Head of caudate nucleus (tissue), 42 donors: ENCODE data around the gene RPS25.
"Not testable (repeated sequence)": the region's sequence is repeated elsewhere in the genome, so short reads cannot be mapped to it uniquely, and the experiment has no call there.

ENCODE experiments used
- DNase-seq, 42 donors: peaks; one replicate each; pipeline versions ENCODE4 v3.0.0 to v3.0.0-alpha.2; 2020 to 2021; ENCODE audit warnings: mixed read lengths in 7 of 42
- intact Hi-C: fragments of 100-400 bp; cut with DNase I; formaldehyde crosslinking; loops from one replicate; pipeline ENCODE4 v1.15.0; 2022

RPS25 gene

DNA sequence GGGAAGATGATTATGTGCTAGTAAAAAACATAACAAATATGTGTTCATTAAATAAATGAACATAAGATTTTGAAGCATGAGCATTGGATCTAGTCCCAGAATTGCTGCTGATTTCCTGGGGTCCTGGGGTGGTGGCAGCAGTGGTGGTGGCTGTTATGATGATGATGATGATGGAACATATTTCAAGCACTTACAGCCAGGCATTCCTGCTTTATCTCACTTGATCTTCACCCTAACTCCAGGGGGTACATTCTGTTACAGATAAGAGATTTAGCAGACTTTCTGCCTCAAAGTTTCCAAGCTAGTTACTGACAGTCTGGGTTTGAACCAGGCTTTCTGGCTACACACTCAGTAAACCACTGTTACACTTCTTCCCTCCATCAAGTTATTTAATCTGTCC is 5.6 kb upstream of the RPS25 start:
- intact Hi-C loops, result no loop called here

DNA sequence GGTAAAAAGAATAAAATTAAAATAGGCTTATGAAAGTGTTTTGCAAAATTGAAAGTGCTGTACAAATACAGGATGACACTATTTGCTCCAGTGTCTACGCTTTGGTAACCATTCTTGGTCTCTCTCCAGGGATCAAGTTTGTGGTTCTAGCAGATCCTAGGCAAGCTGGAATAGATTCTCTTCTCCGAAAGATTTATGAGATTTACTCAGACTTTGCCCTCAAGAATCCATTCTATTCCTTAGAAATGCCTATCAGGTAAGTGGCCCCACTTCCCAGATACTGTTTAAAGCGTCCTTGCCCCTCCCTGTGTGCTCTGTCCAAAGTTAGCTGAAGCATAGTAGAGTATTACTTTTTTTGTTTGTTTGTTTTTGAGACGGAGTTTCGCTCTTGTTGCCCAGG is 3.5 kb upstream of the RPS25 start:
- intact Hi-C loops, result no loop called here
- no peak for DNase-seq

More for the DNA sequence above, 5.6 kb upstream of the RPS25 start:
- no peak for DNase-seq

DNA sequence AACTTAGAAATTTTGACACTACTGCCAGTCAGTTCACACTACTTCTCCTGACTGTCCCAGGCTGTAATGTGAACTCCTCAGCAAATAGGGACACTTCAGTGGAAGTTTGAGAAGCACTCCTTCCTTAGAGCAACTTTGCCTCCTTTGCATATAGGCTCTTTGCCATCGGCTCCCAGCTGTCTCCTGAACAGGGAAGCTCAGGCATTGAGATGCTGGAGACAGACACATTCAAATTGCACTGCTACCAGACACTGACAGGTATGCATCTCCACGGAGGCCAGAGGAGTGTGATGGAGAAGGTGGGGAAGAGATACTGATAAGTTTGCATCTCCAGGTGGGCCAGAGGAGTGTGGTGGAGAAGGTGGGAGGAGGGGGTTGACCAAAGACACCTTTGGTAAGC is 1.9 kb upstream of the RPS25 start:
- intact Hi-C loops, result no loop called here
- DNase-seq, result no peak

DNA sequence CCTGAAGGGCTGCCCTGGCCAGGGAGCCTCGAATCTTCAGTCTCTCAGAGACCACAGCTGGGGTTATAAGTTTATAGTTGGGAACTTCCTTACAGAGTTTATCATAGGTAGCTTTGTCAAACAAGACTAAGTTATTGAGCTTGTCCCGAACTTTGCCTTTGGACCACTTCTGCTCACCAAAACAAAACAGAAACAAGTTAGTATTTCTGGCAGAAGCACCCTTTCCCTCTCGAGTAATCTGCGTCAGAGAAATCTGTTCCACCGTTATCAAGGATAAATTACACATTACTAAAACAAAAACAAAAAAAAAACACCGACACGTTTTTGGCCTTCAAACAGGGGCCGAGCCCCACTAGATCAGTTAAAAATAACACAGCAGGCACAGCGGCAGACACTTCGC is 766 bp downstream of the RPS25 start:
- DNase-seq, intact Hi-C loops: not testable (repeated sequence)

DNA sequence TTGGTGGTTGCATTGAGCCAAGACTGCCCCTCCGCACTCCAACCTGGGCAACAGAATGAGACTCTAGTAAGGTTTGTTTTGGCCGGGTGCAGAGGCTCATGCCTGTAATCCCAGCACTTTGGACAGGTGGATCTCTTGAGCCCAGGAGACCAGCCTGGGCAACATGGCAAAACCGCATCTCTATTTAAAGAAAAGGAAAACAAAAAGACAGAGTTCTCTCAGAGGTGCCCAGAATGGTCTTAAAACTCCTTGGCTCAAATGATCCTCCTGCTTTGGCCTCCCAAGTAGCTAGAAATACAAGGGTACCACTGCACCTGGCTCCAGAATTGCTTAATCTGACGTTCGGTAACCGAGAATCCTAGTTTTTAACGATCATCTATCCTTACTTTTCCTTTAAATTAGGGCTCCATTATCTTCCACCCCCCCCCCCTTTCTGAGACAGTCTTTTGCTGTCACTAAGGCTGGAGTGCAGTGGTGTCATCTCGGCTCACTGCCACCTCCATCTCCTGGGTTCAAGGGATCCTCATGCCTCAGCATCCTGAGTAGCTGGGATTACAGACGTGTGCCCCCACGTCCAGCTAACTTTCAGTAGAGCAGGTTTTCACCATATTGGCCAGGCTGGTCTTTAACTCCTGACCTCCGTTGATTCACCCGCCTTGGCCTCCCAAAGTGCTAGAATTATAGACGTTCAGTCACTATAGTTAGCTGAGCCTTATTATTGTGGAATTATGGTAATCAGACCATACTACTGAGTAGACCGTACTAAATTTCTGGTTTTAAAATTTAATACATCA is 1.7 kb downstream of the RPS25 start:
- intact Hi-C loops, result no loop called here
- DNase-seq, result no peak

DNA sequence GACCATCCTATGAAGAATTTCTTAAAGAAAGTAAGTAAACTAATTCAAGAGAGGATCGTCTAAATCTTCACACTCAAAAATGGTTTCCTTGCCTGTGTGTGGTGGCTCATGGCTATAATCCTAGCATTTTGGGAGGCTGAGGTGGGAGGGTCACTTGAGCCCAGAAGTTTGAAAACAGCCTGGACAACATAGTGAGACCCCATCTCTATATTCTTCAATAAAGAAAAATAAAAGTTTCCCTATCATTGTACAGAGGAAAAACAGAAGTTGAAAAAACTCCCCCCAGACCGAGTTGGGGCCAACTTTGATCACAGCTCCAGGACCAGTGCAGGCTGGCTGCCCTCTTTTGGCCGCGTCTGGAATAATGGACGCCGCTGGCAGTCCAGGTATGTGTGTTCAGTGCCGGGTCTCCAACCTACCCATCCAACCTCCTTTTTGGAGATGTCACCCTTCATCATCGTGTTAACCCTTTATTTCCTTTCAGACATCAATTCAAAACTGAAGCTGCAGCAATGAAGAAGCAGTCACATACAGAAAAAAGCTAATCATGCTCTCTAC is 3.0 kb downstream of the RPS25 start:
- peak in 2 of 42 donors; percentile 20 for DNase-seq
- intact Hi-C loops, result no loop called here

DNA sequence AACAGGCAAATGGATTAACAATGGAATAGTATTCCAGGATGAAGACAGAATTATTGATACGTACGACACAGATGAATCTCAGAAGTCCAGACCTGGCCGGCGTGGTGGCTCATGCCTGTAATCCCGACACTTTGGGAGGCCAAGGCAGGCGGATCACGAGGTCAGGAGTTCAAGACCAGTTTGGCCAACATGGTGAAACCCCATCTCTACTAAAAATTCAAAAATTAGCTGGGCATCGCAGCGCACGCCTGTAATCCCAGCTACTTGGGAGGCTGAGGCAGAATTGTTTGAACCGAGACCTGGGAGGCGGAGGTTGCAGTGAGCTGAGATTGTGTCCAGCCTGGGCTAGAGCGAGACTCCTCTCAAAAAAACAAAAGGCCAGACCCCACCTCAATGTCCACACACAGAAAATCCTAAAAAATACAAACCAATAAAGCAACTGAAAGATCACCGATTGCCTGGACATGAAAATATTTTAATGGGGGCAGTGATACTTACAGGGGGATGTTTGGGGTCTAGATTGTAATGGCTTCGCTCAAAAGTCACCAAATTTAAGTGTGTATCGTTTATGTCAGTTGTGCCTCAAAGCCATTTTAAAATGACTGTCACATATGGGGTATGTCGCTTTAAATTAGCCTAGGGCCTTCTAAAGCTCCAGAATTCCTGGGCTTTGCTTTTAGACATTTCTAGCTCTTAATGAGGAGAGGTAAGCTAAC is 3.8 kb downstream of the RPS25 start:
- DNase-seq, result no peak
- intact Hi-C loops, result no loop called here

DNA sequence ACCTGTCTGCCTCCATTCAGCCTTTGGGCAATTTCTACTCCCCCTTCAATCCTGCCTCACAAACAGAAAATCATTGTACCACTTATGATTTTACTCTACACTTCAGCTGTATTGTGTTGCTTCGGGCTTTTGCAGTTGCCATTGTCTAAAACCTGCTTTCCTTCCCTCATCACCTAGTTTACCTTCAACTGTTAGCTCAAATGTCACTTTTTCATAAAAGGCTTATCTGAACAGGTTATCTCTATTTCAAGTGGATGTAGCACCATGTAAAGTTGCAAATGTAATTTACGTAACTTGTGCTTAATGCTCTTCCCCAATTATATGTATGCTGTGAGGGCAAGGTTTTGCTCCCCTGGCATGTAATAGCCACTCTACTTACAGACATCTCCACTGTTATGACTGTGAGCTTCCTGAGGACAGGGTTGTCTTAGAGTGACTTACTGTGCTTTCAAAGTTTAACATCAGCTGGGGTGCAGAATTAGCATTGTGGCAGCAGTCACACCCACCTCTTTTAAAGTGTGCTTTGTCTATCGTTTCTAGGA is 5.4 kb downstream of the RPS25 start:
- intact Hi-C loops, result no loop called here
- DNase-seq, result no peak

DNA sequence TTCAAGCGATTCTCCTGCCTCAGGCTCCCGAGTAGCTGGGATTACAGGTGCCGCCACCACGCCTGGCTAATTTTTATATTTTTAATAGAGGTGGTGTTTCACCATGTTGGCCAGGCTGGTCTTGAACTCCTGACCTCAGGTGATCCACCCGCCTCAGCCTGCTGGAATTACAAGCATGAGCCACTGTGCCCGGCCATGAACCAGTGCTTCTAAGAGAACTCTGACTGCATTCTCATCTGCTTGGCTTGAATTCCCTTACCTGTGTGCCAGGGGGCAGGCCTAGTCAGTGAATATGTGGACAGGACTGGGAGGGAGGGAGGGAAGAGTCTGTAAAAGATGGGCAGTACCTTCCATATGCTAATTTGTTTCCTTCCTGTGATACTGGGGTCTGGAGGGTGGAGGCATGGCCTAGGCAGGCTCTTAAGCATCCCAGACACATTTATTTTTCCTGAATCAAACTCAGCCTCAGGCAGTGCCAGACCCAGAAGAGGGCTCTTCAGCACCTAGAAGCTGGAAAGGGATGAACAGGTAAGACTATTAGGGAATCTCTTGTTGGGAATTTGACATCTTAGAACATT is 6.6 kb downstream of the RPS25 start:
- intact Hi-C loops, result no loop called here
- DNase-seq, result no peak

DNA sequence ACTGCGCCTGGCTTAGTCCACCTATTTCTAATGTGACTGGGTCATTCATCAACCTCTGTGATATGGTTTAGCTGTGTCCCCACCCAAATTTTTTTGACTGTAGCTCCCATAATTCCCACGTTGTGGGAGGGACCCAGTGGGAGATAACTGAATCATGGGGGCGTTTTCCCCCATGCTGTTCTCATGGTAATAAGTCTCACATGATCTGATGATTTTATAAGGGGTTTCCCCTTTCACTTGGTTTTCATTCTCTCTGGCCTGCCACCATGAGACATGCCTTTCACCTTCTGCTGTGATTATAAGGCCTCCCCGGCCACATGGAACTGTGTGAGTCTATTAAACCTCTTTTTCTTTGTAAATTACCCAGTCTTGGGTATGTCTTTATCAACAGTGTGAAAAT is 11.5 kb downstream of the RPS25 start:
- DNase-seq, result no peak
- intact Hi-C loops, result no loop called here

DNA sequence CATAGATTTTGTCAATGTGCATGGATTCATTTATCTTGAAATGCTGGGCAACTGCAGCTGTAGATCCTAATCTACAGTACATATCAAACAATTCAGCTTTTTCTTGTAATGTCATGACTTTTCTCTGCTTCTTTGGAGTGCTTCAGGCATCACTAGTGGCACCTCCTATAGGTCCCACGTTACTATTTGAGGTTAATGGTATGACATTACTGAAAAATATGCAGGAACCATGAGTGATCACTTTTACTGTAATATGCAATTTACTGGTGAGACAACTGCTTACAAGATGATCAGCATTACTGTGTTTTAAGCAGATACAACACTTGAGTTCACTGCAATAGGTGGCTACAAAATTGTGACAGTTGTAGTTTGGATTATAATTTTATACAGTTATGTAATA is 17.2 kb downstream of the RPS25 start:
- intact Hi-C loops, result no loop called here

DNA sequence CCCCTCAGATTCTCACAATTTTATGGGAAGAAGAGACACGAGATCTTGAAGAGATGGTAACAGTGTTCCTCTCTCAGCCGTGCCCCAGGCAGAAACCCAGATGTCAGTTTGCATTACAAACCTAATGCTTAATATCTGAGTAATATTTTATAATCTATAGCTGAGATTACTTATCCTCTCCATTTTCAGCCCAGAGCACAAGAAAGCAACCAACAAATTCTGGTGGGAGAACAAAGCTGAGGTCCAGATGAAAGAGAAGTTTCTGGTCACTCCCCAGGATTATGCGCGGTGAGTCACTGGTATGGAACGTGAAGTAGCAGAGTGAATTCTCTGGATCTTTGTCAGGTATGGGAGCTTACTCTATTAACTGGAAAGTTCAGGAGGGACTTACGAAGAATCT is 19.3 kb downstream of the RPS25 start:
- intact Hi-C loops, result no loop called here
- DNase-seq, result no peak

More for the DNA sequence above, 17.2 kb downstream of the RPS25 start:
- no peak for DNase-seq

DNA sequence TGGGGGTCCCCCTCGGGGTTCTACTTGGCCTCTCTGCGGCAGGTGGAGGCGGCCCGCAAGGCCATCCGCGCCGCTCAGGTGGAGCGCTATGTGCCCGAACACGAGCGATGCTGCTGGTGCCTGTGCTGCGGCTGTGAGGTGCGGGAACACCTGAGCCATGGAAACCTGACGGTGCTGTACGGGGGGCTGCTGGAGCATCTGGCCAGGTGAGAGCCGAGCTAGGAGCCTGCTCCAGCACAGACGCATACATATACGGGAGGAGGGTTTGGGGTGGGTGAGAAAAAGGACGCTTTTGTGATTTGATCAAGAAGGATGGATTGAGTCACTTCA is 19.8 kb downstream of the RPS25 start:
- DNase-seq, result peak in 12 of 42 donors; percentile 10 to 48 (median 26)
- intact Hi-C loops, result no loop called here

DNA sequence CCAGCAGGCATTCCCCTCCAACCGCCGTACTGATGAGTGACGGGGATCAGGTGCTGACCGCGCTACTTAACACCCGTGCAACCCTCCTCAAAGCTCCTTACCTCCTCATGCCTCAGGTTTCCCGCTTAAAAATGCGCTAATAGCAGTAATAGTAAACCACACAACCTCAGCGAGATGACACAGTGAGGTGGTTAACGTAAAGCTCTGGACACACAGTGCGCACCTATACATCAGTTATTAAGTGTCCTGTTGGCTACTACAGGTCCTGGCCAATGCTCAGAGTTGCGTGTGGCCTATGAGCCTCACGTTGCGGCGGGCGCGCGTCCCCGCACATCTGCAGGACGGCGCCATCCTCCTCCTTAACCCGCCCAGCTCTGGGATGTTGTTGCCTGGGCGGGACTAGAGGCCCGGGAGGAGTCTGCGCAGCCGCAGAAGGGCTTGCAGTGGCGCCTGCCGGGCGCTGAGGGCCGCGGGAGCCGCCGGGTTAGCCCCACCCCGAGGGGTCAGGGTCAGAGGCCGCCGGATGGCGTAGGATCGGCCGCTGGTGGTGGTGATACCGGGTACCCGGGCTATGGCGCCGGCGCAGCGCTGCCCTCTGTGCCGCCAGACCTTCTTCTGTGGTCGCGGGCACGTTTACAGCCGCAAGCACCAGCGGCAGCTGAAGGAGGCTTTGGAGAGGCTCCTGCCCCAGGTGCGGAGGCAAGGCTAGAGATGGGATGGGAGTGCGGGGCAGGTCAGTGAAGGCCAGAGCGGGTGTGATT is 20.3 kb downstream of the RPS25 start, which contains the start of gene CENATAC:
Gene CENATAC, plus strand, starts transcription at position 512 of the 761 bp plus-strand sequence. Its CDS starts 60 bp downstream, at position 572.
- peak; percentile 91 to 99 (median 98) for DNase-seq
- intact Hi-C loops, result no loop called here

DNA sequence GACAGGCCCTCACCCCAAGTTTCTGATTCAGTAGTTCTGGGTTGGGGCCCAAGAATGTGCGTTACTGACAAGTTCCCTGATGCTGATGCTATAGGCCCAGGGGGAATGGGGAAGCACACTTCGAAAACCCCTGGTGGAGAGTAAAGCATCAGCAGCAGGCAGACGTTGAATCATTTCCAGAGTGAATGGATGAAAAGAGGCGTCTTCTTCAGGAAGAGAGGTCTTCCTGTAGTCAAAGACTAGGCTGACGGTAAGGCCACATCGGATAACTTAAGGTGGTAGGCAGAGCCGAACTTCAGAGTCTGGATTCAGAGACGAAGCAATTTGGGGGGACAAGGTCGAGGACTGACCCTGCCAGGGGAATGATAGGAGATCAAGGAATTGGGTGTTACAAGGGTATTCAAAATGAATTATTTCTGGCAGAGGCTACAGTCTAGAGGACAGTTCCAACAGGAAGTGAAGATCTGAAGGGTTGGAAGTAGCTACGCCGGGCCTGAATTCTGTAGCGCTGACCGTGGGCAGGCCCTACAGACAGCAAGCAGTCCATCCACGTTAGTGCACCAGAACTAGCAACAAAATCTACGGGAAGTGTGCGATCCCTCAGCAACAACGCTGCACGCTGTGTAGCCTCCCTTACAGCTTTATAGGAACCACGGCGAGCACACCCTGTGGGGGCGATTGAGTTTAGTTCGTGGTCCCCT is 21.1 kb downstream of the RPS25 start:
- intact Hi-C loops, result no loop called here
- DNase-seq, result peak in 23 of 42 donors; percentile 4 to 49 (median 21)

DNA sequence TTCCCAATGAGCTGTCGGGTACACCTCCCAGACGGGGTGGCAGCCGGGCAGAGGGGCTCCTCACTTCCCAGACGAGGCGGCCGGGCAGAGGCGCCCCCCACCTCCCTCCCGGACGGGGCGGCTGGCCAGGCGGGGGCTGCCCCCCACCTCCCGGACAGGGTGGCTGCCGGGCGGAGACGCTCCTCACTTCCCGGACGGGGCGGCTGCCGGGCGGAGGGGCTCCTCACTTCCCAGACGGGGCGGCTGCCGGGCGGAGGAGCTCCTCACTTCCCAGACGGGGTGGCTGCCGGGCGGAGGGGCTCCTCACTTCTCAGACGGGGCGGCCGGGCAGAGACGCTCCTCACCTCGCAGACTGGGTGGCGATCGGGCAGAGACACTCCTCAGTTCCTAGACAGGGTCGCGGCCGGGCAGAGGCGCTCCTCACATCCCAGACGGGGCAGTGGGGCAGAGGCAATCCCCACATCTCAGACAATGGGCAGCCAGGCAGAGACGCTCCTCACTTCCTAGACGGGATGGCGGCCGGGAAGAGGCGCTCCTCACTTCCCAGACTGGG is 26.6 kb downstream of the RPS25 start:
- intact Hi-C loops, DNase-seq: not testable (repeated sequence)

DNA sequence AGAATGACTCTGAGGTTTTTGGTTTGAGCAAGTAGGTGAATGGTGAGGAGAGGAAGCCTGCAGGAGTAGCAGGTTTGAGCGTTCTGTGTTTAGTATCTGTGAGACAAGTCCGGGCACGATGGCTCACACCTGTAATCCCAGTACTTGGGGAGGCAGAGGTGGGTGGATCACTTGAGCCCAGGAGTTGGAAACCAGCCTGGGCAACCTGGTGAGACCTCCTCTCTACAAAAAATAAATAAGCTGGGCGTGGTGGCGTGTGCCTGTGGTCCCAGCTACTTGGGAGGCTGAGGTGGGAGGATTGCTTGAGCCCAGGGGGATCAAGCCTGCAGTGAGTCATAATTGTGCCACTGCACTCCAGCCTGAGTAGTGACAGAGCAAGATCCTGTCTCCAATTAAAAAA is 29.9 kb downstream of the RPS25 start:
- DNase-seq, result no peak
- intact Hi-C loops, result no loop called here

DNA sequence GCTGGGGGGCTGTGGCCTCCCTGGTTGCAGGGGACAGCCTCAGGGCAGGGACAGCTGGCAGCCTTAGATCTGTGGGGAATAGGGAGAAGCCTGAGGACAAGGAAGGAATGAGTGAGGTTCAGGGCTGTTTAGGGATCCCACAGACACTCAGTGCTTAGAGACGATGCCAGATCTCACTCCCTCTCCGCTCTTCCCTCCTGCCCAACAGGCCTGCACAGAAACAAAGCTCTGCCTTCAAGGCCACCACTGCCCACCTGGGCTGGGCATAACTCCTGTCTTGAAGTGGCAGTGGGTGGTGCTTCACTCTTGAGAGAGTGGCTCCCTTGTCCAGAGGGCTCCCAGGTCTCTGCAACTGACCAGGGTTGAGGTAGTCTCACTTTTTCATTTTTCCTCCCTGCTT is 33.3 kb downstream of the RPS25 start:
- DNase-seq, result no peak
- intact Hi-C loops, result no loop called here
